ENCODE data around the gene PON2. TPM values are rescaled to one million over a fixed set of nuclear protein-coding genes. Genes with fewer than 3 reads are reported as not detected.
A peak's percentile ranks its signal among the peaks of the same experiment; 100 is the strongest.

PON2 gene
- total RNA-seq, 2 donors from 2014 or later = 66.3 to 66.8 TPM

DNA sequence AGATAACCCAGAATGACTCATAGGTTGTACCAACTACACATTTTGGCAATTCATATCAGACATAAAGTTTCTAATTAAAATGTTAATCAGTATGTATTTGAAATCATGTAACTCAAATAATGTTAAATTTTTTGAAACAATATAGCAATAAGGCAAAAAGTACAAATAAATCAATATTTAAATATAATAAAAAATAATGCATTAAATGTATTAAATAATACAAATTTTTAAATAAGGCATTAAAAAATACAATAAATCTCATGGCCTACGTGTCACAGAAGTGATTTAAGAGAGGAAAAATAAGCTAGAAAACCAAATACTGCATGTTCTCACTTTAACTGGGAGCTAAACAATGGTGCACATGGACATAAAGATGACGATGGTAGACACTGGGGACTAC is 9.1 kb downstream of the PON2 start:
- Mint-ChIP-seq H3K9me3 (no peaks in the 10 kb centered on the region), H3K27me3 (ENCODE audit: insufficient read depth) (no peaks in the 10 kb centered on the region), H3K4me3 (no peak overlapping the region), H3K27ac (no peak overlapping the region), H3K36me3 (ENCODE audit: low read depth) (peaks cover 31% of the 10 kb centered on the region), H3K4me1 (peaks cover 35% of the 10 kb centered on the region)
- TF ChIP-seq, protein P1, sequence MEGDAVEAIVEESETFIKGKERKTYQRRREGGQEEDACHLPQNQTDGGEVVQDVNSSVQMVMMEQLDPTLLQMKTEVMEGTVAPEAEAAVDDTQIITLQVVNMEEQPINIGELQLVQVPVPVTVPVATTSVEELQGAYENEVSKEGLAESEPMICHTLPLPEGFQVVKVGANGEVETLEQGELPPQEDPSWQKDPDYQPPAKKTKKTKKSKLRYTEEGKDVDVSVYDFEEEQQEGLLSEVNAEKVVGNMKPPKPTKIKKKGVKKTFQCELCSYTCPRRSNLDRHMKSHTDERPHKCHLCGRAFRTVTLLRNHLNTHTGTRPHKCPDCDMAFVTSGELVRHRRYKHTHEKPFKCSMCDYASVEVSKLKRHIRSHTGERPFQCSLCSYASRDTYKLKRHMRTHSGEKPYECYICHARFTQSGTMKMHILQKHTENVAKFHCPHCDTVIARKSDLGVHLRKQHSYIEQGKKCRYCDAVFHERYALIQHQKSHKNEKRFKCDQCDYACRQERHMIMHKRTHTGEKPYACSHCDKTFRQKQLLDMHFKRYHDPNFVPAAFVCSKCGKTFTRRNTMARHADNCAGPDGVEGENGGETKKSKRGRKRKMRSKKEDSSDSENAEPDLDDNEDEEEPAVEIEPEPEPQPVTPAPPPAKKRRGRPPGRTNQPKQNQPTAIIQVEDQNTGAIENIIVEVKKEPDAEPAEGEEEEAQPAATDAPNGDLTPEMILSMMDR (conservative IDR thresholded peaks at IDR 0.05) = no peak
- Histone ChIP-seq H3K27ac (ENCODE audit: low read depth, low read length) (no peak overlapping the region), H3K9ac (ENCODE audit: extremely low read depth, low read length, poor library complexity, severe bottlenecking) (no peak overlapping the region), H3K4me3 (ENCODE audit: low read length) (no peak overlapping the region), H3K36me3 (ENCODE audit: control insufficient read depth, insufficient read depth, low read length) (peaks cover 31% of the 10 kb centered on the region), H3K27me3 (ENCODE audit: control insufficient read depth, insufficient read depth, low read length, poor library complexity, severe bottlenecking) (no peaks in the 10 kb centered on the region), H3K4me1 (ENCODE audit: control insufficient read depth, insufficient read depth, low read length) (peaks cover 19% of the 10 kb centered on the region), H3K9me3 (ENCODE audit: control insufficient read depth, low read length) (no peaks in the 10 kb centered on the region)
- WGBS, 2 experiments (ENCODE audit: insufficient coverage in 1 of 2, insufficient read length in 1 of 2) = 100% methylated on average over 2 of the region's 2 CpGs; no CpG with 5 or more reads in 1 of the 2 experiments
- DNase-seq = no peak

DNA sequence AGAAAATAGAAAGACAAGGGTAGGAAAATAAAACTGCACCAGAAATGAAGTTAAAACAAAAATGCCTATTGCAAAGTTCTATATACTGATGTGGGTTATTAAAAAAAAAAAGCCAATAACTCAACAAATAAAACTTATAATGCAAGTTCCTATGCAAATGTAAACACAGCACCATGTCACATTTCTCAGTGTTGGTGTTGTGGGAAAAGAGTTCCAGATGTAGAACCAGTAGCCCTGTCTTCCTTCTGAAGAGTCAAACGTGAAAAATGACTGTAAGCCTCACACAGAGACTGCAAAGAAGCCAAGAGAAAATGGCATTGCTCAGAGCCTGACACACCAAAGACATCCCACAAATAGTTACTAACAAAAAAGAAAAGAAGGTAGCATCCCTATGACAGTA is 10.1 kb downstream of the PON2 start:
- Histone ChIP-seq H3K9ac (ENCODE audit: extremely low read depth, low read length, poor library complexity, severe bottlenecking) (no peak overlapping the region), H3K27ac (ENCODE audit: low read depth, low read length) (no peak overlapping the region), H3K4me3 (ENCODE audit: low read length) (no peak overlapping the region), H3K9me3 (ENCODE audit: control insufficient read depth, low read length) (no peaks in the 10 kb centered on the region), H3K36me3 (ENCODE audit: control insufficient read depth, insufficient read depth, low read length) (peaks cover 38% of the 10 kb centered on the region), H3K4me1 (ENCODE audit: control insufficient read depth, insufficient read depth, low read length) (peaks cover 19% of the 10 kb centered on the region), H3K27me3 (ENCODE audit: control insufficient read depth, insufficient read depth, low read length, poor library complexity, severe bottlenecking) (no peaks in the 10 kb centered on the region)
- H3K4me1 Mint-ChIP-seq = peaks cover 35% of the 10 kb centered on the region
- no peak for DNase-seq
- no peak overlapping the region for H3K27ac Mint-ChIP-seq
- H3K36me3 Mint-ChIP-seq (ENCODE audit: low read depth) = peaks cover 33% of the 10 kb centered on the region
- no peaks in the 10 kb centered on the region for H3K27me3 Mint-ChIP-seq (ENCODE audit: insufficient read depth)
- no peak overlapping the region for H3K4me3 Mint-ChIP-seq
- TF ChIP-seq, protein P1 (conservative IDR thresholded peaks at IDR 0.05) = no peak
- H3K9me3 Mint-ChIP-seq = no peaks in the 10 kb centered on the region
- WGBS, 2 experiments (ENCODE audit: insufficient coverage in 1 of 2, insufficient read length in 1 of 2) = 70 to 100% methylated on average over 1 of the region's 1 CpG

DNA sequence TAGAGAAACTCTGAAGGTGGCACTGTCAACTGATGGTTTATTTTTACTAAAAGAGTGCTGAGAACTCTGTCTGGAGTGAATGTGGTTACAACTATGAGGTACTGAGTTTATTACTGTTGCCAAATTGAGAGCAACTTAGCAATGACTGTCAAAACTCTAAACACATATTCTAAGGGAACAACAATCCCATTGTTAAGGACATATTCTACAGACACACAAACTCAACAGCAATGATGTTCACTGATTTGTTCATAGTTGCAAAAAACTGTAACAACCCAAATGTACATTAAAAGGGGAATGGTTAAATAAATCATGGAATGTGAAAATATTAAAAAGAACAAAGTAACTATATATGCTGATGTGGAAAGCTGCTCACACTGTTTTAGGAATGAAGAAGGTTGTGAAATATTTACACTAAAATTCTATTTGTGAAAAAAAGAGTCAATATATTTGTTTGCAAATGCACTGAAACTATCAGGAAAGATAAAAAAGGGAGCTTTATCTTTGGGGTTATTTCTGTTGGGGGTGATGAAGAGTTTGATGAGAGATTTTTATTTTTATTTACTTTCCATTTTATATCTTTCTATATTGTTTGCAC is 12.9 kb downstream of the PON2 start:
- no peak overlapping the region for H3K4me3 Mint-ChIP-seq

More for the DNA sequence above, 12.9 kb downstream of the PON2 start:
- TF ChIP-seq, protein P1 (conservative IDR thresholded peaks at IDR 0.05) = no peak
- peaks cover 23% of the 10 kb centered on the region for H3K4me1 Mint-ChIP-seq
- Histone ChIP-seq H3K27ac (ENCODE audit: low read depth, low read length) (peak overlapping the region; percentile 98), H3K27me3 (ENCODE audit: control insufficient read depth, insufficient read depth, low read length, poor library complexity, severe bottlenecking) (no peaks in the 10 kb centered on the region), H3K9ac (ENCODE audit: extremely low read depth, low read length, poor library complexity, severe bottlenecking) (no peak overlapping the region), H3K36me3 (ENCODE audit: control insufficient read depth, insufficient read depth, low read length) (peaks cover 47% of the 10 kb centered on the region), H3K4me3 (ENCODE audit: low read length) (no peak overlapping the region), H3K9me3 (ENCODE audit: control insufficient read depth, low read length) (no peaks in the 10 kb centered on the region), H3K4me1 (ENCODE audit: control insufficient read depth, insufficient read depth, low read length) (peaks cover 6% of the 10 kb centered on the region)
- H3K9me3 Mint-ChIP-seq = no peaks in the 10 kb centered on the region
- peak overlapping the region; percentile 43 for H3K27ac Mint-ChIP-seq
- DNase-seq = no peak
- peaks cover 27% of the 10 kb centered on the region for H3K36me3 Mint-ChIP-seq (ENCODE audit: low read depth)
- no peaks in the 10 kb centered on the region for H3K27me3 Mint-ChIP-seq (ENCODE audit: insufficient read depth)
